RCC 7860 (cell line): ENCODE results near the gene AHCYL1.
A peak's percentile ranks its signal among the peaks of the same experiment; 100 is the strongest.

Experiments
- DNase-seq: peaks from one replicate; pipeline ENCODE4 v3.0.0-alpha.2; 2015; ENCODE audit warnings: low spot score
- FAIRE-seq: peaks from 2 replicates; lab custom pipeline; 2012; peaks lifted over from hg19 to GRCh38; lab: Jason Lieb, UNC

The AHCYL1 gene

DNA sequence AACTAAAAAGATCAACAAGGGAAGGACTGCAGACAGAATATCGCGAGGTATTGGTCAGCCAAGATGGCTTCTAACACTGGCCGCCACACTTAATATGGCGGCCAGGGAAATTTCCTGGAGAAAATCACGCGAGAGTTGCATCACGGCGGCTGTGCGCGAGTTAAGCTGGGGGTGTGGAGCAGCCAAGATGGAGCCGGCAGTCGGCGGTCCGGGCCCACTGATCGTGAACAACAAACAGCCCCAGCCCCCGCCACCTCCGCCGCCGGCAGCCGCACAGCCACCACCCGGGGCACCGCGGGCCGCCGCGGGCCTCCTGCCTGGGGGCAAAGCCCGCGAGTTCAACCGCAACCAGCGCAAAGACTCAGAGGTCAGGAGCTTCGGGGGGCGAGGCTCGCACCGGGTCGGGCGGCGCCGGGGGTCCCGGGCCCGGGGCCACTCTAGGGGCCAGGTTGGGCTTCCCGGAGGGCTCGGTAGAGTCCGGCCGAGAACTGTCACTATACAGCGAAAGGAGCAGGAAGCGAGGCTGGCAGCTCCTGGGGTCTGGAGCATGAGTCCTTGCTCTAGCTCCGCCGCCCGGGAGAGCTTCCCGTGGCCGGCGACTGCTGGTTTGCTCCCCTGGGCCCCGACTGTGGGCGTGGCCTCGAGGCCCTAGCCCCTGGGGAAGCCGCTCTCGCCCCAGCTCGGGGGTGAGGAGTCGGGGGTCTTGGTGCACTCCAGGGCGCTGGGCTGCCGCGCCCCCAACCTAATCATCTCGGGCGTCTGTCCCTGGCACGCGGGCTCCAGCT, 50.1 kb downstream of the AHCYL1 start, which contains the start of gene STRIP1:
TSS of gene STRIP1 (plus strand) at position 174 of the 785 bp plus-strand sequence. CDS start at position 188, 14 bp downstream.
- DNase-seq = peak; percentile 95
- peak; percentile 82 for FAIRE-seq

DNA sequence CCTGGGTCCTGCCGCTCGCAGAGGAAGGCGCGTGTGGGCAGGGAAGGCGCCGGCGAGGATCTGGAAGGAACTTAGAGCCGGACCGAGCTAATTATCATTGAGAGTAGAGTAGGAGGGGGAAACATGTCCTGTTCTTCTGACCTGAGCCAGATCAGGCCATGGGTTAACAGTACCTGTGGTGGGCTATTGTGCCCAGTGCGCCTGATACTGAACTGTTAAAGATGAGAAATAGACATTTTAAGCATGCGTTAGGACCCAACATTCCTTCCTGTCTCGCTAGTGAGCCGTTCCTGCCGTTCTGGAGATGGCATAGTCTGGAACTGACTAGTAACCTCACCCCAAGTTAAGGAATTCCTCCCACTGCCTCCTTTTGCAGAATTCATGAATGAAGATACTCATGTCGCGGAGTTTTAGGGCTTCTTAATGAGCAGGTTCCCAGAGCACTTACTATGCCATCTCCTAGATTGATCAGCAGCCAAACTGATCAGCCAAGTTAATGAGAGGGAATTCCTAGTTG, 50.7 kb downstream of the AHCYL1 start:
- no peak for DNase-seq
- no peak for FAIRE-seq

DNA sequence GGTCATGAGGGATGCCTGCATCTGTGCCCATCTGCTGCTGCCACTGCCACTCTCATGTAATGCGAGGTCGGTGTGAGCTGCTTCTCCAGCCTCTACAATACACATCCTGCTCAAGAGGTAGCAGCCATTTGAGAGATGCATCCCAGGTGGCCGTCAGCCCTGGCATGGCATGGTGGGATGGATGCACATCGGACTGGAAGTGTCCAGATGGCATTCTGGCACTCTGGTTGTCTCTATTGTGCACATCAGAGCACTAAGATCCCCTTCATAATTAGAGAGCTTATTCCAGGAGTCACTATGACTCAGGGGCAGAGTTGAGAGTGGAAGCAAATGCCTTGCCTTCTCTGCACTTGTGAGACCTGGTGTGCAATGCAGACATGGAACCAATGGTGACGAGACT, 53.7 kb downstream of the AHCYL1 start:
- DNase-seq = no peak
- FAIRE-seq = no peak

DNA sequence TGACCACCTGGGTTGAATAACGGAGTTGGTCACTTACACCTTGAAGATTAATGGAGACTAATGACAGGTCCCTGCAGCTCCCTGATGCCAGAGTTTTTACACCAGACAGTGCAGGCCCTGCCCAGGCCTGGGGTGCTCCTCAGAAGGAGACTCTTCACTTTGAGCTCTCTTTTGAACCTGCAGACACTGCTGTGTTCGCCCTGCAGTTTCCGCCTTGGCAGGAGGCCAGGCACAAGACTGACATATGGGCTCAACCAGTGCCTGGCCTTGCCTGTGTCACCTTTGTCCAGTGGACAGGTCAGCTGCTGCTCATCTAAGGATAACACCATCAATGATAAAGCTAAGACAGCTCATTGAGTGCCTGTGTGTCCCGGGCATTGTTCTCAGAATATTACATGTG, 55.1 kb downstream of the AHCYL1 start:
- DNase-seq = no peak
- FAIRE-seq = no peak

DNA sequence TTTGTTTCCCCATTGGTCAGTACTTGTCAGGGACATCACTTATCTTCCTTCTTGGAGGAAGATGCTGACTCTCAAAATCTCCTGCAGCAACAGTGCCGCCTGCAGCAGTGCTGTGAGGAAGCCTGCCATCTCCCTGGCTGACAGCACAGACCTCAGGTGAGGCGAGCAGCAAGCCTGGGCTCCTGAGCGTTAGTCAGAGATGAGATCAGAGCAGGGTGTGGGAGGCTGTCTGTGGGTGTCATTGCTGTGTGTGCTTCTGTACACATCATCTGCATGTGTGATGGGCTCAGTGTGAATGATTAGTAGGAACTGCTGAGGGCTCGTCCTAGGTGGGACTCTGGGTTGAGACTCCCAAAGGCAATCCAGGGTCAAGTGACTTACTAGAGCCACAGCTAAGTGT, 56.0 kb downstream of the AHCYL1 start:
- FAIRE-seq (no peak), DNase-seq (no peak)

DNA sequence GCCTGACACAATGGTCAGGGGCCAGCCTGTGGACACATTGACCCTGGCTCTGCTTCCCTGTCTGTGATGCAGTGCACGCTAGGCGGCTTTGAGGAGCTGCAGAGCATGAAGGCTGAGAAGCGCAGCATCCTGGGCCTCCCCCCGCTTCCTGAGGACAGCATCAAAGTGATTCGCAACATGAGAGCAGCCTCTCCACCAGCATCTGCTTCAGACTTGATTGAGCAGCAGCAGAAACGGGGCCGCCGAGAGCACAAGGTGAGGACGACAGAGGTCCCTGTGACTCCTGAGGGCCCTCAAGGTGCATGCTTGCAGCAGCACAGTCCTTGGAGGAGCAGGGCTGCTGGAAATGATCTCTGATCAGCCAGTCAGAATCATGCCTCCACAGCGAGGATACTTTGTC, 58.5 kb downstream of the AHCYL1 start:
- FAIRE-seq = no peak
- no peak for DNase-seq

DNA sequence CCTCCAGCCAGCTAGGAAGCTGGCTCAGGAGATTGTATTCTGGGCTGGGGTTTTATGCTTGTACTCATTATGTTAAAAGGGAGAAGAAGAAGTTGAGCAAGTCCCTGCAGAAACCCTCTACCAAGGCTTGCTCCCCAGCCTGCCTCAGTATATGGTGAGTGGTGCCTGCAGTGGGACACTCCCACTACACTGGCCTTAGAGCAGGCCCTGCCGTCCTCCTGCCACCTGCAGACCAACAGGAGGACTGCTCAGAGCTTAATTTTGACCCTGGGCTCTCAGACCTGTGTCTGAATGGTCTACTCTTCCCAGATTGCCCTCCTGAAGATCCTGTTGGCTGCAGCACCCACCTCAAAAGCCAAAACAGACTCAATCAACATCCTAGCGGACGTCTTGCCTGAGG, 62.9 kb downstream of the AHCYL1 start:
- no peak for FAIRE-seq
- DNase-seq = no peak

DNA sequence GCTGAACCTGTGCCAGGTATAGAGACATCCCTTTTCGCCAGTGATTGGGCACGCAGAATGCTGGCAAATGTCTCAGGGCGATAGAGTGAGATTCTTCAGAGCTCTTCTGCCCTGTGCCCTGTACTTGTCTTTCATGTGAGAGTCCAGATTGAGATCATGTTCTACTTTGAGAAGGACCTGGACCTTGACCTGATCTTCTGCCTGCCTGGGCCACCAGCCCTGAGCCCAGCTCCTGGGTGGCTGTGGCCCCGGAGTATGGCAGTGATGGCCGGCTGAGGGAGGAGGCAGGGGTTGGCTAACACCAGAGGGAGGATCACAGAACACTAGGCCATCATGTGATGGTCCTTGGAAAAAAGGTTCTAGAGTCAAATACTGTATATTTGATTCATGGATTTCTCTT, 63.7 kb downstream of the AHCYL1 start:
- DNase-seq (no peak), FAIRE-seq (no peak)

DNA sequence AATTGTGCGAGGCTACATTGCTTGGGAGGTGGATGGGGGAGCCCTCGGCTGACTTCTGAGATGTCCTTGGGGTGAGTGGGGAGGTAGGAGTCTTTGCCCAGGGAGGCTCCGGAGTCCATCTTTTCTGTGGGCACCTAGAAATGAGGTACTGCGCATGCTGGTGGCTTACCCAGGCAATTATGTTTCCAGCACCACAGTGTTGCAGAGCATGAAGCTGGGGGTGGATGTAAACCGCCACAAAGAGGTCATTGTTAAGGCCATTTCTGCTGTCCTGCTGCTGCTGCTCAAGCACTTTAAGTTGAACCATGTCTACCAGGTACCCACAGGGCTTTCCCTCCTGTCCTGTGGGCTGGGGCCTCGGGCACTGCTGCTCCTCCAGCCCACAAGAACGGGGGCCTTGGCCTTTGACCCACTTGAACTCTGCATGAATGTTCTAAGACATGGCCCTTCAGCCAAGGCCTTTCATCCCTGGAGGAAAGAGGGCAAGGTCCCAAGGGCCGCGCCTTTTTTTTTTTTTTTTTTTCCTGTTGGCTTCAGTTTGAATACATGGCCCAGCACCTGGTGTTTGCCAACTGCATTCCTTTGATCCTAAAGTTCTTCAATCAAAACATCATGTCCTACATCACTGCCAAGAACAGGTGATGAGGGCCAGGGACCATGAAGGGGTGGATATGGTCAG, 64.5 kb downstream of the AHCYL1 start:
- FAIRE-seq = no peak

DNA sequence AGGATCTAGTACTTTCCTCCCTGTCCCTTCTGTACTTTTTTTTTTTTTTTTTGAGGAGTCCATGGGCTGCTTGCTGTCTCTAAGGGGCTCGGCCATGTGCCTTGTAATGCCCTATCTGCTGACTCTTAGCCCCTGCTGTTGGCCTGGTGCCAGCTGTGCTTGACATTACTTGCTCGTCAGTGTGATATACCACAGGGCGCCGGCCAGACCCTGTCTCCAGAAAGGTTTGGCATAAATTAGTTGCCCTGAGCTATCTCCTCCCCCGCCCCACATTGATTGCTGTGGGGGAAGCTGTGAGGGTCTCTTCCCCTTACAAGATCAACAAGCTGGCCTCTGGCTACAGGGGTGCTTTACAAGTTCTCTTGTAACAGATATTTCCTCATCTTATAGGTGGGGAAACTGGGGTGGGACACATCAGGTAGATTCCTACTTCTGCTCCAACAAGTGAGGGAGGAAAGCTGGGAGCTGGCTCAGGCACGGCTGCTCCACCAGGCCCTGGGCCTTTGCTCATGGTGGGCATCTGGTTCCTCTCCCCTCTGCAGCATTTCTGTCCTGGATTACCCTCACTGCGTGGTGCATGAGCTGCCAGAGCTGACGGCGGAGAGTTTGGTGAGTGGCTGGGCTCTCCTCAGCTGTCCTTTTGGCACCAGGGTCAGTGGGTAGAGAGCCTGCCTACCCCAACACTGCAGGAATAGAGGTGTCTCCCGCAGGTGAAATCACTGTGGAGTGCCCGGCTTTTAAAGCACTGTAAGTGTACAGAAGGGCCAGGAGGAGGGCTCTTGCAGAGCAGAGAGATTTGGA, 65.4 kb downstream of the AHCYL1 start:
- DNase-seq = no peak

More for the DNA sequence above, 64.5 kb downstream of the AHCYL1 start:
- no peak for DNase-seq

DNA sequence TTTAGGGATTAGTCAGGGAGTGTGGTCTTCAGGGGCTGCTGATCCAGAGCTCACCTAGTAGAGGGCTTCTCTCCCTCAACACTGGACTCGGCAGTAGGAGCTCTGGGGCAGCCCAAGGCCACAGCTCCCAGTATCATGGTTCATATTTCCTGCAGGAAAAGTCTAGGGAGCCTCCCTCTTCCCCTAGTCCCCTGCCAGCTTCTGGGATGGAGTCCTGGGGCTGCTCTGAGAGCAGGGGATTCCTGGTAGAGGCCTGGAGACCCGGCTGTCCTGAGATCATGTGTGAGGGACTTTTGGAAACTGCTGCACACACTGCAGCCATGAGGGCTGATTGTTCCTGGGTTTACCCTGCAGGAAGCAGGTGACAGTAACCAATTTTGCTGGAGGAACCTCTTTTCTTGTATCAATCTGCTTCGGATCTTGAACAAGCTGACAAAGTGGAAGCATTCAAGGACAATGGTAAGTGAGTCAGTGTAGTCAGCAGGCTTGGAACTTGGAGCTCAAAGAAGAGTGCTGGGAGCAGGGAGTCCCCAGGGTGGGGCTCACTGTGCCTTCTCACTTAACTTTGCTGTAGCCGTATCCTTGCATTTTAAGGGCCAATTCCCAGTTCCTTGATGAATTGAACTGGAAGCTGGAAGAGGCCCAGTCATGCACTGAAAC, 66.2 kb downstream of the AHCYL1 start:
- FAIRE-seq (no peak), DNase-seq (no peak)

More for the DNA sequence above, 65.4 kb downstream of the AHCYL1 start:
- no peak for FAIRE-seq

DNA sequence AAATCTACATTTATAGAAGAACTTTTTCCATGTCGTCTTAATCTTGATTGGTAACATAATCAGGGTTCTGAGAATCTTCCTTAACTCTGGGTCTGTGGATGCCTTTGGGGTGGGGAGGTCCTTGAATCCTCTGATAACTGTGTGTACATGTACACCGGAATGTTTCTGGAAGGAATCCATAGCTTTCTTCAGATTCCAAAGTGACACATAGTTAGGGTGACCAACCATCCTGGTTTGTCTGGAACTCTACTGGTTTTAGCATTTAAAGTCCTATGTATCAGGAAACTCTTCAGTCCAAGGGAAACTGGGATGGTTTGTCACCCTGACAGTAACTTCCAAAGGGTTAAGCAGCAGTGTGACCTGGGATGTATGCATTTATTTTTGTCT, 66.7 kb downstream of the AHCYL1 start:
- FAIRE-seq (no peak), DNase-seq (no peak)

DNA sequence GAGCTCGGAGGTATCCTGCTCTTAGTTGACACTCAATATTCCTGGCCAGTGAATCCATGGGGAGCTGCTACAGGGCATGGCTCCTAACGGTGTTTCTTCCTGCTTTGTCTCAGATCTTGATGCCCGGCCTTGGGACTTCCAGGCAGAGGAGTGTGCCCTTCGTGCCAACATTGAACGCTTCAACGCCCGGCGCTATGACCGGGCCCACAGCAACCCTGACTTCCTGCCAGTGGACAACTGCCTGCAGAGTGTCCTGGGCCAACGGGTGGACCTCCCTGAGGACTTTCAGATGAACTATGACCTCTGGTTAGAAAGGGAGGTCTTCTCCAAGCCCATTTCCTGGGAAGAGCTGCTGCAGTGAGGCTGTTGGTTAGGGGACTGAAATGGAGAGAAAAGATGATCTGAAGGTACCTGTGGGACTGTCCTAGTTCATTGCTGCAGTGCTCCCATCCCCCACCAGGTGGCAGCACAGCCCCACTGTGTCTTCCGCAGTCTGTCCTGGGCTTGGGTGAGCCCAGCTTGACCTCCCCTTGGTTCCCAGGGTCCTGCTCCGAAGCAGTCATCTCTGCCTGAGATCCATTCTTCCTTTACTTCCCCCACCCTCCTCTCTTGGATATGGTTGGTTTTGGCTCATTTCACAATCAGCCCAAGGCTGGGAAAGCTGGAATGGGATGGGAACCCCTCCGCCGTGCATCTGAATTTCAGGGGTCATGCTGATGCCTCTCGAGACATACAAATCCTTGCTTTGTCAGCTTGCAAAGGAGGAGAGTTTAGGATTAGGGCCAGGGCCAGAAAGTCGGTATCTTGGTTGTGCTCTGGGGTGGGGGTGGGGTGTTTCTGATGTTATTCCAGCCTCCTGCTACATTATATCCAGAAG, 69.2 kb downstream of the AHCYL1 start:
- FAIRE-seq = no peak
- peak; percentile 41 for DNase-seq

DNA sequence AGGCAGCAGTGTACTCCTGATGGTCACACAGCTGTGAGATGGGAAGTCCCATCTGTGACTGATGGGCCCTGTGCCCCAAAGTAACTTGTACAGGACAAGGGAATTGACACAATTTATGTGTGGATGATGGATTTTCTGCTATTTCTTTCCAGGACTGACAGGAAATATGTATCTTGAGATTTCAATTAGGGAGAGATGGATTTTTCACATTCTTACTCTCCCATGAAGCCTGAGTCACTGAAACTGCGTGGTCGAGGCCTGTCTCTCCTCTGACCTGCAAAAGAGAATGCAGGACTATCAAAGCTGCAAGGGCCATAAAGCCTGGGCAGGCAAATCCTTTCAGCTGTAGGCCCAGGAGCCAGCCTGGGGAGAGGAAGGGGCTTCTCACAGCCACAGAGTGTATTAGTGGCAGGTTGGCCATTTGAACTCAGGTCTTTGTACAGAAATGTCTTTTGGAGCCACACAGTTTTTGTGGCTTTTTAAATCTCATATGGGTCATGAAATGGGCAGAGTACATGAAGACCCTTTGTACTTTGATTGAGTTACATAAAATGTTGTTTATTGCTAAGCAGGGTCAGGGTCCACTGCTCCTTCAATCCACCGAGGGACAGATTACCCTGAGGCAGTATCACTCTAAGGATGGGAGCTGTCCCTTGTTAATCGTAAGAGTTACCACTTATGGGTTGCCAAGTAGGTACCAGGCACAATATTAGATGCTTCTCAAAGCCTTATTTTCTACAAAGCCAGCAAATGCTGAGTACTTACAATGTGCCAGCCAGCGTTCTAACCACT, 71.1 kb downstream of the AHCYL1 start:
- FAIRE-seq (no peak), DNase-seq (no peak)

DNA sequence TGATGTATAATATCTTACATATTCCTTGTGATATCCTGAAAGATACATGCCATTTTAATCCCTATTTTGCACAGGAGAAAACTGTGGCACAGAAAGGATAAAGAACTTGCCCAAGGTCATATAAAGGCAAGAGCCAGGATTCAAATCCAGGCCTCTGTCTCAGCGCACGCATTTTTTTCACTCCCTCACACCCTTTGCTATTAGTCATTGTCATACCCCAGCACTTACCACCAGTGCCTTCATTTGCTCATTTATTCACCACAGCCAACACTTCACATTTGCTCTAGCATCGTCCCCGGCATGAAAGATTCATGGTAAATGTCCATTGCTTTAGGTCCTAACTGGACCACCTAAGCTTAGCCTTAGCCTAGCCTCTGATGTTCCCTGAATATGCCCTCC, 71.7 kb downstream of the AHCYL1 start:
- FAIRE-seq = no peak
- DNase-seq = no peak

DNA sequence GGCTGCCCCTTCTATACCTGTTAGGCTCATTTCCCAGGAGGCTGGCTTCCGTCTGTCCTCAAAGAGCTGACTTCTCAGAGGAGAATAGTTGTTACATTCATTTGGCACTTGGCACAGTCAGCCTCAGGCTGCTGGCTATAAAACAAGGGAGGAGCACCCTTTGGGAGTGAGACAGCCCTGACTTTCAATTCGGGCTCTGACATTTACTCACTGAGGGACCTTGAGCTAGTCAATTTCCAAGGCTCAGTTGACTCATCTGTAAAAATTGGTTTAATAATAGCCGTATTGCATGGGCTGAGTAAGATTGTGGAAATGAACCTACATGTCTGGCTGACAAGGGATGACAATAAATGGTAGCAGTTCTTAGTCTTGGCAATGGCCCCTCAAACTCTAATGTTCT, 72.2 kb downstream of the AHCYL1 start:
- DNase-seq (no peak), FAIRE-seq (no peak)

DNA sequence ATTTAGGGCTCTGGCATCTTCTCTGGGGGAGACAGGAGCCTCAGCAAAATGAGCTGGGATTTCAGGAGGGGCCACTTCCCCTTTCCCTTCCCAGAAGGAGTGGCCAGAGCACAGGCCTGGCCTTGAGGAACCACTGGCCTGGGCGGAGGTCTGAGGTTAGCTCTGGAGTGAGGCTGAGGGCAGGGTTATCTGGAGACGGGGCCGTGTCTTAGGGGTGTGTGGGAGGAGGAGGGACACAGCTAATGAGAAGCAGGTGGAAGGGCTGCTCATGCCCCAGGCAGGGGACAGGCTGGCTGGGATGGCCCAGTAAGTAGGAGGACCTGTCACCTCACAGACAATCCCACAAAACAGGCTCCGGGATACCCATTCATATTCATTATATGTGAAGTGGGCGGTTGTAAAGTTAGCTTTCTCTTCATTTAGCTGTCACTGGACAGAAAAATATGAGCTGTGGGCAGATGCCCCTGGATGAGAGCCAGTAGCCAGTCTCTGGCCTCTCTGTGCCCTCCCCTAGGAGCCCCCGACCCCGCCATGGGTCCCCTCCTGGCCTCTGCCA, 73.5 kb downstream of the AHCYL1 start:
- no peak for DNase-seq
- no peak for FAIRE-seq

DNA sequence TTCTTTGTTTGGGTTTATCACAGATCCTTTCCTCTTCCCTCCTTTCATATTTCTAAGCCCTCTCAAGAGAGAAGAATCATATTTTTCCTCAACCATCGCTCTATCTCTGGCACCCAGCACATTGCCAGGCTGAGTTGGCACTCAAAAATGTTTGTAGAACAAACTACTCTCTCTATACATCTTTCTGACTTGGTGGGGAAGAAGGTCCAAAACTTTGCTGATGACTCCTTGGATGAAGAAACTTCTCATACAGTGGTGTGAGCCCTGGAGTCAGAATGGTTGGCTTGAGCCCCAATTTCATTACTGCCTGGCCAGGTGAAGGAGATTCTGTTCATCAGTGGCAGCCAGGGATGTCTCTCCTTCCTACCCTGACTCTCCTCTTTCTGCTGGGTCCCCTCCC, 74.0 kb downstream of the AHCYL1 start:
- no peak for DNase-seq
- FAIRE-seq = no peak
